Activated CD8-positive, alpha-beta memory T cell treated with anti-CD3 and anti-CD28 coated beads, Interleukin-2, amount 10 ng/mL, durations not matched to agents 7 days and 5 days (primary cell): ENCODE measurements around the gene CATSPERZ. TPM values are rescaled to one million over a fixed set of nuclear protein-coding genes. Genes with fewer than 3 reads are reported as not detected.

Experiments used
- ATAC-seq: fragments of 150-1000 bp; cut with Tn5 transposase; one replicate; pipeline ENCODE4 v1.10.0; 2021; ENCODE audit warnings: moderate library complexity
- CTCF ChIA-PET: fragments of 350-600 bp; sonication (Branson Sonifier 250); formaldehyde crosslinking; loops from one replicate; lab custom pipeline; 2021; ENCODE audit warnings: antibody characterized with exemption; lab: Charles Lee
- DNase-seq: peaks from one replicate; pipeline ENCODE4 v3.0.0-alpha.2; 2020
- H3K27ac Mint-ChIP-seq: one replicate; pipeline ENCODE4 v1.8.0; 2021; ENCODE audit warnings: mild to moderate bottlenecking, mixed read lengths
- H3K27me3 Mint-ChIP-seq: one replicate; pipeline ENCODE4 v1.8.0; 2021; ENCODE audit warnings: mixed read lengths
- H3K36me3 Mint-ChIP-seq: one replicate; pipeline ENCODE4 v1.8.0; 2021; ENCODE audit warnings: mild to moderate bottlenecking, mixed read lengths
- H3K4me1 Mint-ChIP-seq: one replicate; pipeline ENCODE4 v1.8.0; 2021; ENCODE audit warnings: mixed read lengths
- H3K4me3 Mint-ChIP-seq: one replicate; pipeline ENCODE4 v1.8.0; 2021; ENCODE audit warnings: mild to moderate bottlenecking, moderate library complexity, mixed read lengths
- H3K9me3 Mint-ChIP-seq: one replicate; pipeline ENCODE4 v1.8.0; 2022; ENCODE audit warnings: low read depth, mixed read lengths
- total RNA-seq, 2 experiments: library from RNA; stranded (reverse); gene quantifications; one replicate each; pipeline ENCODE4 v1.2.3, GENCODE V29; 2021

Gene CATSPERZ
- total RNA-seq, 2 experiments from 2014 or later: not detected

DNA sequence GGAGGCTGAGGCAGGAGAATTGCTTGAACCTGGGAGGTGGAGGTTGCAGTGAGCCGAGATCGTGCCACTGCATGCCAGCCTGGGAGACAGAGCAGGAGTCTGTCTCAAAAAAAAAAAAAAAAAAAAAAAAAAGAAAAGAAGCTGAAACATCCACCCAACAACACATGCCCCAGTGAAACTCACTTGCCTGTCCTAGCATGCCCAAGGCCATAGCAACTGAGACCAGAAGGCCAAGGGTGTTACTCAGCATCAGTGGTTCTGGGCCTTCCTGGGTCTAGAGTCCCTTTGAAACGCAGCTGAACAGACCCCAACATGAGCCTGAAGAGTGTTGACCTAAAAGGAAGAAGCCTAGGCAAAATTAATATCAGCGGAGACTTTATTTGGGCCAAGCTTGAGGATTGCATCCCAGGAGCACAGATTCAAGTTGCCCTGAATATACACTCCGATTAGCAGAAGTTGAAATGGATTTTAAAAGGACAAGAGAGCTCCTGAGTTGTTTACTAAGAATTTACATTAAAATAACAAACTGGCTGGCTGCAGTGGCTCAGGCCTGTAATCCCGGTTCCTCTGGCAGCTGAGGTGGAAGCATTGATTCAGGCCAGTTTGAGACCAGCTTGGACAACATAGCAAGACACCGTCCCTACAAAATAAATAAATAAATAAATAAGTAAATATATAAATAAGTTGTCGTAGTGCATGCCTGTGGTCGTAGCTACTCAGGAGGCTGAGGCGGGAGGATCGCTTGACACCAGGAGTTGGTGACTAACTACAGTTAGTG lies 24.7 kb downstream of the CATSPERZ start:
- H3K4me3 Mint-ChIP-seq: no peak overlapping the region

DNA sequence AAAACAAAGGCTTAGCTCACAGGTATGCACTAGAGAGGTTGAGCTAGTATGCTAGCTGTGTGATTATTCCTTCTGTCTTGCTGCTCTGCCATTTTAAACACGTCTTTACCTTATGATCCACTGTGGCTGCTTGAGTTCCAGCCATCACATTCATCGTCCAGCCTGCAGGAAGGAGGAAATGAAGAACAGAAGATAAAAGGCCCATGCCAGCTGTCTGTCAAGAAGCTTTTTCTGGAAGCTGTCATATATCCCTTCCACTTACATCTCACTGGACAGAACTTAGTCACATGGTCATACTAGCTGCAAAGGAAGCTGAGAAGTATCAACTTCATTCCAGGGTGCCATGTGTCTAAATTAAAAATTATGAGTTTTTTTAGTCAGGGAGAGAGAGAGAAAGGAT lies 27.2 kb downstream of the CATSPERZ start:
- H3K9me3 Mint-ChIP-seq: no peaks in the 10 kb centered on the region
- CTCF ChIA-PET: interaction anchor here (1.2 to 1.4 kb wide), 2 partner anchors 10 to 13 kb away, joined by 3 to 4 read pairs; partner anchors contain the start of genes CCDC88B, PRDX5 and TRMT112
- no peak overlapping the region for H3K27ac Mint-ChIP-seq
- H3K27me3 Mint-ChIP-seq: no peaks in the 10 kb centered on the region
- H3K4me3 Mint-ChIP-seq: no peak overlapping the region
- no peak for DNase-seq
- H3K4me1 Mint-ChIP-seq: peaks cover 25% of the 10 kb centered on the region
- no peak for ATAC-seq
- no peaks in the 10 kb centered on the region for H3K36me3 Mint-ChIP-seq

More for the DNA sequence above, 24.7 kb downstream of the CATSPERZ start:
- CTCF ChIA-PET: interaction anchor here (0.9 to 3.5 kb wide), 2 partner anchors 7 to 20 kb away, joined by 3 to 13 read pairs; no protein-coding TSS in a partner anchor
- Mint-ChIP-seq H3K4me1 (peaks cover 13% of the 10 kb centered on the region), H3K27me3 (no peaks in the 10 kb centered on the region), H3K9me3 (no peaks in the 10 kb centered on the region), H3K27ac (no peak overlapping the region), H3K36me3 (peaks cover 9% of the 10 kb centered on the region)
- no peak for ATAC-seq
- no peak for DNase-seq

DNA sequence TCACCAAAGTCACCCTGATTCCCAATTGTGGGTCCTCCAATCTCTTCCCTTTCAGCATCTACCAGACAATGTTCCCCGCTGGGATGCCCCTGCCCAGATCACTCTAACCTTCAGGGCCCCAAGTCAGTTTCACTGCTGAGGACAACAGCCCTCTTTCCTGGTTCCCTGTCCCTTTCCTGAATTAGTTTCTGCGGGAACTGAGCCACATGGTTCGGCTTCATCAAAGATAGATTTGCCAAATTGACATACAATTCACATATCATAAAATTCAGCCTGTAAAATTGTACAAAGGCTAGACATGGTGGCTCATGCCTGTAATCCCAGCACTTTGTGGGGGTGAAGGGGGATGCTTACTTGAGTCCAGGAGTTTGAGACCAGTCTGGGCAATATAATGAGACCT lies 27.8 kb downstream of the CATSPERZ start:
- CTCF ChIA-PET: interaction anchor here (1.2 to 1.4 kb wide), 2 partner anchors 10 to 12 kb away, joined by 3 to 4 read pairs; partner anchors contain the start of genes CCDC88B, PRDX5 and TRMT112
- Mint-ChIP-seq H3K36me3 (no peaks in the 10 kb centered on the region), H3K4me1 (peaks cover 27% of the 10 kb centered on the region), H3K27me3 (no peaks in the 10 kb centered on the region), H3K9me3 (no peaks in the 10 kb centered on the region), H3K27ac (no peak overlapping the region), H3K4me3 (no peak overlapping the region)
- DNase-seq: no peak
- ATAC-seq: no peak

DNA sequence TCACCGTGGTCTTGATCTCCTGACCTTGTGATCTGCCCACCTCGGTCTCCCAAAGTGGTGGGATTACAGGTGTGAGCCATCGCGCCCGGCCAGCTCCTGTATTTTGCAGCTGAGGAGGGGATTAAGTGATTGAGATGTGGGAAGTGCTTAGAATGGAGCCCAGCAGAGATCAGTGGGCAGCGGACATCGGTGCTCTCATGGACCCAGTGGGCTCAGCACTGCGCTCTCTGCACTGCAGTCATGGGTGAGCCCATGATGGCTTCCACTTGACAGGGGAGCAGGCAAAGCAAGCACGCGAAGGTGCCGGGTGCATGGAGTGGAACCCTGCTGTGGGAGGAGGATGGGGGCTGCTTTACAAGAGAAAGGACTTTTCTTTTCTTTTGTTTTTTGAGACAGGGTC lies 30.7 kb downstream of the CATSPERZ start:
- Mint-ChIP-seq H3K9me3 (no peaks in the 10 kb centered on the region), H3K36me3 (peaks cover 9% of the 10 kb centered on the region), H3K27ac (peak overlapping the region; percentile 53), H3K4me3 (no peak overlapping the region), H3K4me1 (peaks cover 43% of the 10 kb centered on the region), H3K27me3 (no peaks in the 10 kb centered on the region)
- CTCF ChIA-PET: interaction anchor here (0.6 to 7.7 kb wide), 26 partner anchors 8 to 428 kb away, joined by 3 to 140 read pairs (median 4); partner anchors contain the start of genes CATSPERZ, CCDC88B, ESRRA and FKBP2
- no peak for ATAC-seq
- peak; percentile 40 for DNase-seq

DNA sequence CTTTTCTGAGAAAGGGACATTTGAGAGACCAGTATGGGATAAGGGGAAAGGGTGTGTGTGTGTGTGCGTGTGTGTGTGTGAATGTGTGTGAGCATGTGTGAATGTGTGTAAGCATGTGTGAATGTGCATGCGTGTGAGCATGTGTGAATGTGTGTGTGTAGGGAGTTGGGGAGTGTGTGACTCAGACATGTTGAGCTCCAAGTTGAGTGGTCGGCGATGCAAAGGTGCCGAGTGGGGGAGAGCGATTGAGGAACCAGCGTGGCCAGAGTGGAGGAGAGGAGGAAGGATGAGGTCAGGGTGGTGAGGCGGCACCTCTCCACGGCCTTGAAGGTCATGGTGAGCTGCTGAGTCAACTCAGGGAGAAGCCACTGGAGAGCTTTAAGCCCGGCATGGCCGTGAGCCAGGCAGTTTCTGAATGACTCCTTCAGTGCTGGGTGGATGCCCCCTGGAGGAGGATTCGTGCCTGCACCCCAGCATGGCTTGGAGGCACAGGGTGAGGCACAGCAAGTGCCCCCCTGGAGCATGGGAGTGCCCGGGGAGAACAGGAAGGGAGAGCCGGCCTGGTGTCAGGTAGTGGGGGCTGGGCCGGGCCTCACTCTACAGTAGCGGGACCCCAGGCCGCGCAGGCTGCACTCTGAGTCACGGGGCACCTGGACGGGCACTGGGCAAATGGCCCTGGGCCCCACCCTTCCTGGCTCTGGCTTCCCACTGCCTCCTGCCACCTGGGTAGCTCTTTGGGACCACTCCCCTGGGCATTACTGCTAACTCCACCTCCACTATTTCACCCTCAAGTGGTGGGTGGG lies 31.6 kb downstream of the CATSPERZ start:
- ATAC-seq: peak; percentile 95
- H3K4me3 Mint-ChIP-seq: peak overlapping the region; percentile 16

DNA sequence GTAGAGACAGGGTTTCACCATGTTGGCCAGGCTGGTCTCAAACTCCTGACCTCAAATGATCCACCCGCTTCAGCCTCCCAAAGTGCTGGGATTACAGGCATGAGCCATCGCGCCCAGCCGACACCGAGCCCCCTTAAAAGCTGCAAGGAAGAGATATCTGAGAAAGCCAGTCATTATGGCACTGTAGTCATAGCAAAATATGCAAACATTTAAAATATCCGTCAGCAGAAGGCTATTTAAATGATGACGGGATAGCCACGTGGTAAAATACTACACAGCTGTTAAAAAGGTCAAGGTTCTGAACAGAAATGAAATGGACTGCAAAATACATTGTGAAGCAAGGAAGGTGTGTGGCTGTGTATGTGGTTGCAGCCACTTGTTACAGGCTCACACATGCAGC lies 33.4 kb downstream of the CATSPERZ start:
- Mint-ChIP-seq H3K27me3 (no peaks in the 10 kb centered on the region), H3K4me3 (no peak overlapping the region), H3K4me1 (peaks cover 61% of the 10 kb centered on the region), H3K36me3 (peaks cover 21% of the 10 kb centered on the region), H3K9me3 (no peaks in the 10 kb centered on the region), H3K27ac (no peak overlapping the region)
- DNase-seq (no peak), ATAC-seq (no peak)
- CTCF ChIA-PET: interaction anchor here (2.4 to 7.7 kb wide), 5 partner anchors 8 to 30 kb away, joined by 18 to 140 read pairs (median 51); partner anchors contain the start of genes CATSPERZ, CCDC88B, ESRRA and PRDX5

More for the DNA sequence above, 31.6 kb downstream of the CATSPERZ start:
- Mint-ChIP-seq H3K27ac (peak overlapping the region; percentile 83), H3K9me3 (no peaks in the 10 kb centered on the region), H3K27me3 (no peaks in the 10 kb centered on the region), H3K36me3 (peaks cover 9% of the 10 kb centered on the region), H3K4me1 (peaks cover 48% of the 10 kb centered on the region)
- DNase-seq: peak; percentile 96
- CTCF ChIA-PET: interaction anchor here (0.6 to 7.7 kb wide), 33 partner anchors 9 to 413 kb away, joined by 3 to 140 read pairs (median 4); partner anchors contain the start of genes CATSPERZ, CCDC88B, DNAJC4 and ESRRA

DNA sequence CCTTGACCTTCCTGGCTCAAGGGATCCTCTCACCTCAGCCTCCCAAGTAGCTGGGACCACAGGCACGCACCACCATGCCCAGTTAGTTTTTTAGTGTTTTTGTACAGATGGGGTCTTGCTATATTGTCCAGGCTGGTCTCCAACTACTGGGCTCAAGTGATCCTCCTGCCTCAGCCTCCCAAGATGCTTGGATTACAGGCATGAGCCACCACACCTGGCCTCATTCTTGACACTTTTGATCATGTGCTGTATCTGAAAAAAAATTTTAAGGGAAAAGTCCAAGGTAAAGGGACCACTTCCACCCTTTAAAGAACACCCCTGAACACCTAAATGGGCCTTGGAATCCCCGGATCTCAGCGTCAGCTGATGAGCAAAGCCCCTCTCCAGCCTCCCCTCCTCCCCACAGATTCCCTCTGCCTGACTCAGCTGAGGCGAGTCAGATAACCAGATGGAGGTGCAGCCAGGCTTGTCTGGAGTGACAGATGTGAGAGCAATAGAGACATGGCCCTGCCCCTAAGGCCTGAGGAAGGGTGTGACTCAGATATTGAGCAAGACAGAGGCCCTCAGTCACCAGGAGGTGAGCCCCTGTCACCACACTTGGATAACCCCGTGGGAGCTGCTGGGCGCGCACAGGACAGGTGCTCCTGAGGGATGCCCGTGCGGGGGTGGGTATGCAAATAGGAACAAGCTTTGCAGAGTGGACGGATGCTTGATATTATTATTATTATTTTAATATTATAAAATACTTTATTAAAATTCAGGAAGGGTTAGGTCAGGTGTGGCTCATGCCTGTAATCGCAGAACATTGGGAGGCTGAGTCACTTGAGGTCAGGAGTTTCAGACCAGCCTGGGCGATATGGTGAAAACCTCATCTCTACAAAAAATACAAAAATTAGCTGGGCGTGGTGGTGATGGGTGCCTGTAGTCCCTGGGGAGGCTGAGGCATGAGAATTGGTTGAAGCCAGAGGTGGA lies 34.9 kb downstream of the CATSPERZ start:
- H3K4me1 Mint-ChIP-seq: peaks cover 72% of the 10 kb centered on the region
- CTCF ChIA-PET: interaction anchor here (7.7 kb wide), 1 partner anchor 18 kb away, joined by 140 read pairs; the partner anchor contains the start of genes PRDX5 and TRMT112
- H3K27me3 Mint-ChIP-seq: no peaks in the 10 kb centered on the region
- no peaks in the 10 kb centered on the region for H3K9me3 Mint-ChIP-seq
- peaks cover 21% of the 10 kb centered on the region for H3K36me3 Mint-ChIP-seq
- peak; percentile 73 for DNase-seq
- ATAC-seq: no peak
- H3K27ac Mint-ChIP-seq: peak overlapping the region; percentile 78
- no peak overlapping the region for H3K4me3 Mint-ChIP-seq

DNA sequence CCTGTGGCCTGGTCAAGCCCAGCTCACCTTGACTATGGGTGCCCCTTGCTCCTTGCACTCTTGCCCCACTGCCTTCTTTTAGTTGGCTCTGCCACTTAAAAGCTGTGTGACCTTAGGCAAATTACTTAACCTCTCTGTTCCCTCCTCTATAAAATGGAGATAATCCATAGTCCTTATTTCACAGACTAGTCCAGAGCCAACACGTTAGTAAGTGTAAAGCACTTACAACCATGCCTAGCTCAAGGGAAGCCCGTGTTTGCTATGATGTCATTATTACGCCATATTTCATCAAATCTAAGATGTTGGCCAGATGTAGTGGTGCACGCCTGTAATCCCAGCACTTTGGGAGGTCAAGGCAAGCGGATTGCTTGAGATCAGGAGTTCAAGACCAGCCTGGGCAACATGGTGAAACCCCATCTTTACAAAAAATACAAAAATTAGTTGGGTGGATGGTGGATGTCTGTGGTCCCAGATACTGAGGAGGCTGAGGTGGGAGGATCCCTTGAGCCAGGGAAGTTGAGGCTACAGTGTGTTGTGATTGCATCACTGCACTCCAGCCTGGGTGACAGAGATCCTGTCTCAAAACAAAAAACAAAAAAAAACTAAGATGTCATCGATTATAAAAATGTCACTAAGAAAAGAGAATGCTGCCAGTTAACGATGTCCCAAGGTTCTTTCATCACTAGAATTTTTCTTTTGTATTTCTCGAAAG lies 37.5 kb downstream of the CATSPERZ start:
- ATAC-seq (no peak), DNase-seq (no peak)
- H3K4me1 Mint-ChIP-seq: peaks cover 62% of the 10 kb centered on the region
- no peaks in the 10 kb centered on the region for H3K27me3 Mint-ChIP-seq
- H3K36me3 Mint-ChIP-seq: peaks cover 29% of the 10 kb centered on the region
- H3K27ac Mint-ChIP-seq: no peak overlapping the region
- CTCF ChIA-PET: interaction anchor here (1.2 to 1.4 kb wide), 2 partner anchors 20 to 33 kb away, joined by 4 to 6 read pairs; partner anchors contain the start of genes PRDX5 and TRMT112
- H3K4me3 Mint-ChIP-seq: no peak overlapping the region
- H3K9me3 Mint-ChIP-seq: no peaks in the 10 kb centered on the region

DNA sequence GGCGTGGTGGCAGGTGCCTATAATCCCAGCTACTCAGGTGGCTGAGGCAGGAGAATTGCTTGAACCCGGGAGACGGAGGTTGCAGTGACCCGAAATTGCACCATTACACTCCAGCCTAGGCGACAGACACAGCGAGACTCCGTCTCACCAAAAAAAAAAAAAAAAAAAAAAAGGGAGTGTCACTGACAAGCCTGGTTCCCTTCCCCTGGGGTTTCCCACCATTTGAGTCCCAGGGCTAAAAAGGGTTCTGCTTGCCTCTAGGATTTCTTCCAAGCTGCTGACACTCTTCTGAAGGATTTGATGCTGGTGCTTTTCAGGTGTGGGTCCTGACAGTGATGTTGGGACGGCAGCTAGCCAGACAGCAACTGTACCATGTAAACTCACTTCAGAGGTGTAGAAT lies 38.6 kb downstream of the CATSPERZ start:
- DNase-seq (no peak), ATAC-seq (no peak)
- CTCF ChIA-PET: interaction anchor here (1.2 to 2.9 kb wide), 4 partner anchors 16 to 37 kb away, joined by 4 to 19 read pairs (median 7); partner anchors contain the start of genes PRDX5 and TRMT112
- H3K27ac Mint-ChIP-seq: peak overlapping the region; percentile 87
- H3K4me3 Mint-ChIP-seq: peak overlapping the region; percentile 78
- H3K4me1 Mint-ChIP-seq: peaks cover 57% of the 10 kb centered on the region
- no peaks in the 10 kb centered on the region for H3K9me3 Mint-ChIP-seq
- H3K36me3 Mint-ChIP-seq: peaks cover 27% of the 10 kb centered on the region
- H3K27me3 Mint-ChIP-seq: no peaks in the 10 kb centered on the region

DNA sequence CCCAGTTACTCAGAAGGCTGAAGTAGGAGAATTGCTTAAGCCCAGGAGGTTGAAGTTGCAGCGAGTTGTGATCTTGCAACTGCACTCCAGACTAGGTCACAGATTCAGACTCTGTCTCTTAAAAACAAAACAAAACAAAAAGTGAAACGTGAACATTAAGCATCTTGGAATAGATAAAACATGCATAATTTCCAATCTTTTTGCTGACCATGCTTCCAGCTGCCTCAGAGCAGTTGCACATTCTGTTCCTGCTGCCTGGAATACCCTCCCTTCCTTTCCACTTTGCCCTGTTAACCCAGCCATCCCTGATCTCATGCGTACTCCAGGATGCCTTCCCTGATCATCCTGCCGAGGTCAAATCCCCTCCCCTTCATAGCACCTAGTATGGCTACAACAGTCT lies 39.1 kb downstream of the CATSPERZ start:
- no peaks in the 10 kb centered on the region for H3K9me3 Mint-ChIP-seq
- H3K27me3 Mint-ChIP-seq: no peaks in the 10 kb centered on the region
- peak overlapping the region; percentile 87 for H3K27ac Mint-ChIP-seq
- peak overlapping the region; percentile 78 for H3K4me3 Mint-ChIP-seq
- peaks cover 26% of the 10 kb centered on the region for H3K36me3 Mint-ChIP-seq
- peaks cover 56% of the 10 kb centered on the region for H3K4me1 Mint-ChIP-seq
- no peak for ATAC-seq
- CTCF ChIA-PET: interaction anchor here (1.1 to 5.1 kb wide), 5 partner anchors 7 to 38 kb away, joined by 3 to 51 read pairs (median 9); partner anchors contain the start of genes PRDX5 and TRMT112
- DNase-seq: no peak

DNA sequence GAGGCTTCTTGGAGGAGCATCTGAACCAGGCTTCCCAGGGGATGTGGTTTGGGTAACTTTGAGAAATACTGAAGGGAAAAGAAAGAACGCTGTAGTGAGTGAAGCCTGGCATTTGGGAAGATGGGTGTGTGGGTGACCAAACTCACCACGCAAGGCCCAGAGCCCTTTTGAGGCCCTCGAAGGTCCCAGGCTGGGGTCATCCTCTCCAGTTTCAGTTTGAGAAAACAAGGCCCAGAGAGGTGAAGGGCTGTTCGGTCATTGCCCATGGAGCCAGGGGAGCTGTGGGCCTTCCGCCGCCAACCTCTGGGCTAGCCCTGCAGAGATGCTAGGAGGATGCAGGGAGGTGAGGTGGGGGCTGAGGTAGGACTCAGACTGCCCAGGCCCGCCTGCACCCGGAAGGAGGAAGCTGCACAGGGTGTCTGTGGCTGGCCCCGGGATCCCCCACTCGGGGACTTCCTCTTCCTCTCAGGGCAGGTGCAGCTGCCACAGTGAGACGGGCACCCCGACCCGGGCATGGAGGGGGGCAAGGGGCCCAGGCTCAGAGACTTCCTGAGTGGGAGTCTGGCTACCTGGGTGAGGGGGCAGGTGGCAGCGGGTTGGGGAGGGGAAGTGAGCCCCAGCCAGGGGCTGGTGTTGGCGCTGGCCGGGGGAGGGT lies 39.7 kb downstream of the CATSPERZ start, which contains the start of gene CCDC88B:
Gene CCDC88B (plus strand): TSS at position 451 of the 655 bp plus-strand sequence. CDS start 63 bp downstream, at position 514.
- H3K27ac Mint-ChIP-seq: peak within 1 kb of the TSS; percentile 87
- peak within 1 kb of the TSS; percentile 78 for H3K4me3 Mint-ChIP-seq
- no peaks in the 10 kb centered on the region for H3K9me3 Mint-ChIP-seq
- H3K36me3 Mint-ChIP-seq: peaks cover 24% of the 10 kb centered on the region
- no peaks in the 10 kb centered on the region for H3K27me3 Mint-ChIP-seq
- H3K4me1 Mint-ChIP-seq: peaks cover 51% of the 10 kb centered on the region
- CTCF ChIA-PET: interaction anchor here (0.7 to 5.1 kb wide), 9 partner anchors 8 to 113 kb away, joined by 3 to 51 read pairs (median 5); partner anchors contain the start of genes NUDT22, PRDX5 and TRMT112
- ATAC-seq (peak; percentile 81), DNase-seq (peak; percentile 94)
